Renal pelvis (tissue), 12 donors: ENCODE measurements around the gene CRYM. TPM values are rescaled to one million over a fixed set of nuclear protein-coding genes. Genes with fewer than 3 reads are reported as not detected.
"Not testable (repeated sequence)": the region's sequence is repeated elsewhere in the genome, so short reads cannot be mapped to it uniquely, and the experiment has no call there.

Experiments
- DNase-seq: peaks from one replicate; pipeline ENCODE4 v3.0.0-alpha.2; 2013
- long read RNA-seq, 16 experiments: transcript quantifications; one replicate each; lab custom pipeline, GENCODE V29; 2026
- polyA plus RNA-seq, 3 donors: library from polyadenylated mRNA; unstranded; fragments of 120-200 nt; gene quantifications; one replicate each; pipeline ENCODE4 v1.2.1, GENCODE V29; 2013; ENCODE audit not compliant: insufficient read length in 3 of 3

Gene CRYM
- 10 to 100 TPM; 10.8 to 12.0 (median 11.7) TPM for polyA plus RNA-seq
- long read RNA-seq, donor 1, partial matches to known transcripts, result 7 of 7 reads
- long read RNA-seq, donor 1, other reads (novel, unspliced or antisense), result 0 of 7 reads
- long read RNA-seq, donor 2, partial matches to known transcripts, result 13 of 13 reads
- long read RNA-seq, donor 2, other reads (novel, unspliced or antisense), result 0 of 13 reads
- long read RNA-seq, donor 3, partial matches to known transcripts, result 6 of 7 reads
- long read RNA-seq, donor 3, other reads (novel, unspliced or antisense), result 0 of 7 reads
- long read RNA-seq, donor 4, partial matches to known transcripts, result 10 of 11 reads
- long read RNA-seq, donor 4, other reads (novel, unspliced or antisense), result 0 of 11 reads
- long read RNA-seq, donor 5, partial matches to known transcripts, result 6 of 6 reads
- long read RNA-seq, donor 5, other reads (novel, unspliced or antisense), result 0 of 6 reads
- long read RNA-seq, donor 6, partial matches to known transcripts, result 8 of 8 reads
- long read RNA-seq, donor 6, other reads (novel, unspliced or antisense), result 0 of 8 reads
- long read RNA-seq, donor 7, partial matches to known transcripts, result 6 of 6 reads
- long read RNA-seq, donor 7, other reads (novel, unspliced or antisense), result 0 of 6 reads
- long read RNA-seq, donor 8, result 0 reads
- long read RNA-seq, donor 9, partial matches to known transcripts, result 27 of 27 reads
- long read RNA-seq, donor 9, other reads (novel, unspliced or antisense), result 0 of 27 reads
- long read RNA-seq, donor 10, partial matches to known transcripts, result 7 of 7 reads
- long read RNA-seq, donor 10, other reads (novel, unspliced or antisense), result 0 of 7 reads
- long read RNA-seq, donor 11, partial matches to known transcripts, result 0 of 5 reads
- long read RNA-seq, donor 11, other reads (novel, unspliced or antisense), result 5 of 5 reads
- long read RNA-seq, donor 12, result 0 reads
- long read RNA-seq, donor 13, result 0 reads
- long read RNA-seq, donor 14, result 0 reads
- long read RNA-seq, donor 15, result 0 reads
- long read RNA-seq, donor 16, partial matches to known transcripts, result 20 of 20 reads
- long read RNA-seq, donor 16, other reads (novel, unspliced or antisense), result 0 of 20 reads

DNA sequence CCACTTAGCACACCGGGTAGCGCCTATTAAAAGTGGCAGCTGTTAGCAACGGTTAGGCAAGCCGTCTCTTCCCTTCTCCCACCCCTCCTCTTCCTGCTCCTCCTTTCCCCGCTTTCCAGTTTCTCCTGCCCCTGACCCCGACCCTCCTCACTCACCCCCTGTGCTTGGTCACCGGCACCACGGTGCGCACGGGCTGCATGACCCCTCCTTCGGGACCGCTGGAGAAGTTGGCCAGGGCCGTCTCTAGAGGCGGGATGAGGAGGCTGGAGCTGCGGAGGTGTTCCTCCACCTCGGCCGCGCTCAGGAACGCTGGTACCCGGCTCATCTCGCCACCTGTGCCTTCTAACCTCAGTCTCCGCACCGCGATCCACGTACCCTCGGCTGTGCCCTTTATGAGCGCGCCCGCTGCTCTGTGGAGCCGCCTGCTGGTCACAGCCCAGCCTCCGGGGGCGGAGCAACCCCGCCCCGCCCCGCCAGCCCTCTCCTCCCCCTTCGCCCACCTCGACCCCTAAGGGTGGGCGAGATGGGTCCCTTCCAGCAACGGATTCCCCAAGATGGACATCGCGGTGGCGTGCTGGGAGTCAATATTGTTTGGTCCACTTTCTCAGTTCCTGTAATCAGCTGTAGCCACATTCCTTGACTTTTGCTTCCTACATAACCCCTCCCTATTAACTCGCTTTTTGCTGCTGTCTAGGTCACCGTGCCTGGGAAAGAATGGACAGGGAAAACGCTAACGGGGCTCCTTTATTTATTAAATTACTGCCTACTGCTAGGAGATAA lies at the start of gene CRYM:
CRYM (minus strand) TSS at position 364 of the 780 bp plus-strand sequence; CDS start at position 325, 39 bp downstream.
- no peak for DNase-seq

DNA sequence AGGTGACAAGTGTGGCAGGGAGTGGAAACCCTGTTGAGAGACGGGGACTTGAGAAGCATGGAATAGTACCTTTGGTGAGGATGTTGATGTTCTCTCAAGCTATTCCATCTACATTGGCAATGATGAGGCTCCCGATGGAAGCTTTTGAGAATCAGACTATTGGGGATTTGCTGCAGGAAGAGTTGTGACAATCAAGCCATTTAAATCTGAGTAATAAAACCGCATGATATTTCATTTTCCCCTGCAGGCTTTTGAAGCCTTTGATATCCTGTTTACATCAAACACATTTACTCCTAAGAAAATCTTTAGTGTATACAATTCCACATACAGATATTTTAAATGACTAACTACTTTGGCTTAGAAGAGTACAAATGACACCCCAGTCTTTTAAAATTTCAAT lies 49.0 kb upstream of the CRYM start:
- DNase-seq, result no peak

DNA sequence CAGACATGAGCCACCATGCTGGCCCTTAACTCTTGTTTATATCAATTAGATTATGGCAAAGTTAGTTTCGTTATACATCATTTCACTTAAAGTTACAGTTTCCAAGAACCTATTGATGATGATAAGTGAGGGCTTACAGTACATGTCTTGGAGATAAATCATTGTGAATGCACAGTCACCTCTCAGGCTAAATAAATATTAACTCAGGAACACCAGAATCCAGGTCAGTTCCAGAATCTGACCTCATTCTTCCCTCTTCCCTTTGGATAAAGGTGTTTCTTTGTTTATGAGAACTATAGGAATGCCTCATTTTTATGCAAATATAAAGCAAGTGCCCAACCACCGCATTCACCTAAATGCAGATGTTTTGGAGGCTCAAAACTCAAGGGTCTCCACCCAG lies 48.4 kb upstream of the CRYM start:
- DNase-seq, result no peak

DNA sequence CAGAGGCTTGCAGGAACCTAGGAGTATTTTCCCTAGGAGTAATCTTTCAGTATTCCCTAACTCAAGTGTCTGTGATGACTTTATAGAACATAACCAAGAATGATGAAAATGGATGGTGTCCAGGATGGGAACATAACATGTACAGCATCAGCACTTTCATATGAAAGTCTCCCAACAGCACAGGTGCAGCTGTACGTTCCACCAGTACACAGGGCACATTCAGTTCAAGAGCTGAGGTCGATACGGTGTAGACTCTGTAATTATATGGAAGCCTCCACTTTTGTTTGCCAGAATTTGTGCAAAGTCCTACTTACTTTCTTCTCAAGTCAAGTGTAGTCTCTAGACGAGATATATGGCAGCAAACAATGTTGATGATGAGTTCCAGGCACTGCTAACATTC lies 46.2 kb upstream of the CRYM start:
- DNase-seq, result no peak

DNA sequence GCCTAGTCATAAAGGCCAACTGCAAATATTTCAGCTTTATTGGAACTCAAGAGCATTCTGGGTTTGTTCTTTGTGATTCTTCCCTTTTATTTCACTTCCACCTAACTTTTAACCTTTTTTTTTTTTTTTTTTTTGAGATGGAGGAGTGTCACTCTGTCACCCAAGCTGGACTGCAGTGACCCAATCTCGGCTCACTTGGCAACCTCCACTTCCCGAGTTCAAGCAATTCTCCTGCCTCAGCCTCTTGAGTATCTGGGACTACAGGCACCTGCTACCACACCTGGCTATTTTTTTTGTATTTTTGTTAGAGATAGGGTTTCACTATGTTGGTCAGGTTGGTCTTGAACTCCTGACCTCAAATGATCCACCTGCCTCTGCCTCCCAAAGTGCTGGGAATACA lies 44.2 kb upstream of the CRYM start:
- not testable (repeated sequence) for DNase-seq

DNA sequence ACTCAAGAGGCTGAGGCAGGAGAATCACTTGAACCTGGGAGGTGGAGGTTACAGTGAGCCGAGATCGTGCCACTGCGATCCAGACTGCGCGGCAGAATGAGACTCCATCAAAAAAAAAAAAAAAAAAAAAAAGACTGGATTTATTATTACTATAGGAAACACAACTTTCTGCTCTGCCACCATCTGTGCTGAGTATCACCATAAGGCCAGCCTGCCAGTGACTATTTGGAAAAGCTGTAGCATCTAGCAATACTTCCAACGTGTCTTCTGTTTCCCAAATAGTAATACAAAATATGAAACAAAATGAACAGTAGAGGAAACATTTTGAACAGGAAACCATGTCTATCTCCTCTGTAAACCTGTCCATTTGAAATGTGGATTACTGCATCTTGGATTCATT lies 43.6 kb upstream of the CRYM start:
- DNase-seq, result no peak

DNA sequence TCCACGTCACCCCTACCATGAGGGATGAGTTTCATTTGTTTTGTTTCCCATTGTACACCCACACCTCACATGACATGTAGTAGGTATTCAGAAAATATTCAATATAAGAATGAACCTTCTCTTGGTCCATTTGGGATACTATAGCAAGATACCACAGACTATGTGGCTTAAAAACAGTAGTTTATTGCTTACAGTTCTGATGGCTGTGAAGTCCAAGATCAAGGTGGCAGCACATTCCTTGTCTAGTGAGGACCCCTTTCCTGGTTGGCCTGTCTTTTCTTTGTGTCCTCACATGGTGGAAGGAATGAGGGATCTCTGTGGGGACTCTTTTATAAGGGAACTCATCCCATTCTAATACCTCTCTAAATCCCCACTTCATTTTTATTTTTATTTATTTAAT lies 36.2 kb upstream of the CRYM start:
- no peak for DNase-seq

DNA sequence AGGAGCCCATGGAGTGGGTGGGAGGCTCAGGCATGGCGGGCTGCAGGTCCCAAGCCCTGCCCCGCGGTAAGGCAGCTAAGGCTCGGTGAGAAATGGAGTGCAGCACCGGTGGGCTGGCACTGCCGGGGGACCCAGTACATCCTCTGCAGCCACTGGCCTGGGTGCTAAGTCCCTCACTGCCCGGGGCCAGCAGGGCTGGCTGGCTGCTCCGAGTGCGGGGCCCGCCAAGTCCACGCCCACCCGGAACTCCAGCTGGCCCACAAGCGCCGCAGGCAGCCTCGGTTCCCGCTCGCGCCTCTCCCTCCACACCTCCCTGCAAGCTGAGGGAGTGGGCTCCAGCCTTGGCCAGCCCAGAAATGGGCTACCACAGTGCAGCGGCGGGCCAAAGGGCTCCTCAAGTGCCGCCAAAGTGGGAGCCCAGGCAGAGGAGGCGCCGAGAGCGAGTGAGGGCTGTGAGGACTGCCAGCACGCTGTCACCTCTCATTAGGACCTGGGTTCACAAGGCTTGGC lies 34.8 kb upstream of the CRYM start:
- DNase-seq, result not testable (repeated sequence)

DNA sequence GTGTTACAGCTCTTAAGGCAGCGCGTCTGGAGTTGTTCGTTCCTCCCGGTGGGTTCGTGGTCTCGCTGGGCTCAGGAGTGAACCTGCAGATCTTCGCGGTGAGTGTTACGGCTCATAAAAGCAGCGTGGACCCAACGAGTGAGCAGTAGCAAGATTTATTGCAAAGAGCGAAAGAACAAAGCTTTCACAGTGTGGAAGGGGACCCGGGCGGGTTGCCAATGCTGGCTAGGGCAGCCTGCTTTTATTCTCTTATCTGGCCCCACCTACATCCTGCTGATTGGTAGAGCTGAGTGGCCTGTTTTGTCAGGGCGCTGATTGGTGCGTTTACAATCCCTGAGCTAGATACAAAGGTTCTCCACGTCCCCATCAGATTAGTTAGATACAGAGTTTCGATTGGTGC lies 34.0 kb upstream of the CRYM start:
- DNase-seq, result not testable (repeated sequence)

DNA sequence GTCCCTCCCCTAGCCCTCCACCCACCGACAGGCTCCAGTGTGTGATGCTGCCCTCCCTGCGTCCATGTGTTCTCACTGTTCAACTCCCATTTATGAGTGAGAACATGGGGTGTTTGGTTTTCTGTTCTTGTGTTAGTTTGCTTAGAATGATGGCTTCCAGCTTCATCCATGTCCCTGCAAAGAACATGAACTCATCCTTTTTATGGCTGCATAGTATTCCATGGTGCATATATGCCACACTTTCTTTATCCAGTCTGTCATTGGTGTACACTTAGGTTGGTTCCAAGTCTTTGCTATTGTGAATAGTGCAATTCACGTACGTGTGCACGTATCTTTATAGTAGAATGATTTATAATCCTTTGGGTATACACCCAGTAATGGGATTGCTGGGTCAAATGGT lies 28.6 kb upstream of the CRYM start:
- DNase-seq, result not testable (repeated sequence)

DNA sequence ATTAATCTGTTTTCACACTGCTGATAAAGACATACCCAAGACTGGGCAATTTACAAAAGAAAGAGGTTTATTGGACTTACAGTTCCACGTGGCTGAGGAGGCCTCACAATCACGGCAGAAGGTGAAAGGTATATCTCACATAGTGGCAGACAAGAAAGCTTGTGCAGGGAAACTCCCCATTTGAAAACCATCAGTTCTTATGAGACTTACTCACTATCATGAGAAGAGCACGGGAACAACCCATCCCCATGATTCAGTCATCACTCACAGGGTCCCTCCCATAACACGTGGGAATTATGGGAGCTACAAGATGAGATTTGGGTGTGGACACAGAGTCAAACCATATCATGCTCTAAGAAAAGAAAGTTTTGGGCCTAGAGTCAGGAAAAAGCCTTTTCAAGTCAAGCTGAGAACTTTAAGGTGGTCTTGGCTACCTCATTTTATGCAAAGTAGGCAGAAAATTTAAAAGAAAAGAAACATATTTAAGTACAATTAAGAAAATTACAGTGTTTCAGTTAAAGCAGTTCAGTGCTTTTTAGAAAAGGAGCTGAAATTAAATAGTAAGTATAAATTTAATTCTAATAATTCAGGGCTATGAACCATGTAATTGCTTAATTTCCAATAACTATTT lies 24.9 kb upstream of the CRYM start:
- no peak for DNase-seq

DNA sequence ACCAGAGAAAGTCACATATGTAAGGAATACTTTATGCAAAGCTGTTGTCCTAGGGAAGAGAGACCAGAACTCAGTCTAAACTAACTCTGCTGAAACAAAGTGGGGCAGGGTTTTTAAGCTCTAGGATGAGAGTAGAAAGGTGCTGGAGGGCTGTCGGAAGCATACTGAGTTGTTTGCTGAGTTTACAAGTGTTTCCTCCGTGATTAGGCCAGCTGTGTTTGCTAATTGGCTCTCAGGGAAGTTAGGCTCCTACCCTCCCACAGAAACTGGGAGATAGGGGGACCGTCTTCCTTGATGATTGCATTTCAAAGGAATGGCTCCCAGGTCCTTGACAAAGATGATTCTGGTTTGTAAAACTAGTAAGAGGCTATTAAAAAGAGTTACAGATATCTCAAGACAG lies 24.4 kb upstream of the CRYM start:
- no peak for DNase-seq

DNA sequence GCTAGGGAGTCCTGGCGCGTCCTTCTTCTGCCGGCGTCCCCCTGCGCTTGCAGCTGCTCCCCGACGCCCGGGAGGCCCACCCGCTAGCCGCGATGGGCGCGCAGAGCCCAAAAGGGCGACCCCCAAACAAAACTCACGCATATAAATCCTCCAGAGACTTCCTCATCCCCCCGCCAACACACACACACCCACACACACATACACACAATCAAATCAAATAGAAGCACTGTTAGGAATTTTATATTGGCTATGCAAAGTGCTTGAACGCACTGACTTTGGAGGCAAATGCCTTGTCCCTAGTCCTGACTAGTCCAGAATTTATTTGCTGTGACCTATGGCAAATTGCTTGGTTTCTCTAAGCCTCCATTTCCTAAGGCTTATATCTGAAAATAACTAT lies 23.8 kb upstream of the CRYM start:
- no peak for DNase-seq

DNA sequence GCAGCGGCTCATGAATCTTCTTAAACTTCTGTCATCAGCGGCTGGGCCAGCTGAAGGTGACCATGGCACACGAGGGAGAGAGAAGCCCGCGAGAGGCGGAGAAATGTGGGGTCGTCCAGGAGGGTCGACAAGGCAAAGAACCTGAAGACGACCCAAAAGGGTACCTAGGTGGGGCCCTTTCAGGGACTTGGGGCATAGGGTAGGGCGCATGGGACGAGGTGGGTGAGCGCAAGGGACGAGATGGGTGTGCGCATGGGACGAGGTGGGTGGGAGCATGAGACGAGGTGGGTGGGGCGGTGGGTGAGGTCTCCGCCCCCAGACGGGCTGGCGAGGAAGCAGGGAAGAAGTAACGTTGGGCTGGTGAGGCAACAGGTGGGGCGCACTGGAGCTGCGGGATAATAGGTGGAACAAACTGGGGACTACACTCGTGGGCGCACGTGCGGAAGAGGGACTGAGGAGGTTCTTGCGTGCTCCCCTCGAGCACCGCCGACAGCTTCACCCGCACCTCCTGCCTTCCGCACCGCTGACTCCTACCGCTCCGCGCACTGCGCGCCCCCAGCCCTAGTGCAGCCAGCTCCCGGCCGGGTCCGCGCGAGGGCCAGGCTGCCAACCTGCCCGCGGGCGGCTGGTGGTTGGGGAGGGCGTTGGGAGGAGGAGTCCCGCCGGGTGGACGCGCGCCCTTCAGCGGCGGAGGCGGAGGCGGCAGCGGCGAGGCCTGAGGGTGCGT lies 23.2 kb upstream of the CRYM start:
- DNase-seq, result no peak

DNA sequence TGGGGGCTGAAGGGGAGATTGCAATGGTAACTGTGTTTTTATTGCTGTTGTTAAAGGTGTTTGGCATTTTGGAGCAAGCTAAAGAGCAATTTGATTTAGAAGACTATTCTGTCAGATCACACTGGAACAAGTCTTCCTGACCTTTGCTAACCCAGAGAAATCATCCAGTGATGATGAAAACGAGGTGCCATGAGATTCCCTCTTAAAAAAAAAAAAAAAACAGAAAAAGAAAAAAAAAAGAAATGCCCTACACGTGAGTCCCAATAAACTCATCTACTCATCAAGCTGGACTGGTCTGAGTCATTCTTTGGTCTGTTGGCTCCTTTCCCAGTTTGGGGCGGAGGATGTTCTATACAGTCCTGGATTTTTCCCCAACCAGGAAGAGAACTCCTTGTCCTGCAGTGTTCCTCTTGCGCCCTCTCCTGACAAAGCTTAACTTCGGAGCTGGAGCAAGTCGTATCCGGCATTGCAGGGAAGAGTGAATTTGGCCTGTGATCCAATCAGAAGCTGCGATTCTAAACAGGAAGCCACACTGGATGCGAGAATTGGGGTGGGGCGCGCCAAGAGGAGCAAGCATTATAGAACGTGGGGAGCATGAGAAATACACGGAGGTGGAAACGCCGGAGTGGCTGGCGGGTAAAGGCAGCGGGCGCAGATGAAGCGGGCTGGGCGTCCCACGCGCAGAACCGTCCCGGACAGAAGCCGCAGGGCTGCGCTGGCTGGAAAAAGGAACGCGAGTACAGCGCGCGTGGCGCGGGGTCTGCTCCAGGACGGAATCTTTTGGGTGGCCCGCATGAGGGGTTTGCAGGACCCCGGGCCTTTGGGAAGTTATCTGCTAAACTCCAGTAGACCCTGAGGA lies 22.4 kb upstream of the CRYM start:
- peak; percentile 98 for DNase-seq

DNA sequence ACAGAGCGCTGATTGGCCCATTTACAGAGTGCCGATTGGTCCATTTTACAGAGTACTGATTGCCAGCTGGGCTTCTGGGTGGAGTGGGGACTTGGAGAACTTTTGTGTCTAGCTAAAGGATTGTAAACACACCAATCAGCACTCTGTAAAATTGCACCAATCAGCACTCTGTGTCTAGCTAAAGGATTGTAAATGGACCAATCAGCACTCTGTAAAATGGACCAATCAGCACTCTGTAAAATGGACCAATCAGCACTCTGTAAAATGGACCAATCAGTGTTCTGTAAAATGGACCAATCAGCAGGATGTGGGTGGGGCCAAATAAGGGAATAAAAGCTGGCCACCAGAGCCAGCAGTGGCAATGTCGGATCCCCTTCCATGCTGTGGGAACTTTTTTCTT lies 11.7 kb upstream of the CRYM start:
- DNase-seq, result not testable (repeated sequence)

DNA sequence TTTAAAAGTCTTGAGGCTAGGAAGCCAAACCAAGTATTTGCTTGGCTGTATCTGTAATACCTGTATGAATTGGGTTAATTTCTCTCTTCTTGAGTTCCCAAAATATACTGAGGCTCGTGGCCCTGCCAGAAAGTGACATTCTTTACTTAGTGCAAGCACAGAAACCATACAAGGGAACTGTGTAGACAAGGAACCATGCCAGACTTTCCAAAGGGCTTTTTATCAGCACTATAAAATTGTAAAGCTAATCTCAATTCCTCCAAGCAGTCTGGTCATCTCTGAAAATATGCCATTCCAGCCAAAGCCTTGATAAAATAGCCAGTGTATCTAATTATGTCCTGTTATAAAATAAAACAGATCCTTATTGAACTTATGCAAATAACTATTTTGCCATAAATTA lies 7.2 kb upstream of the CRYM start:
- DNase-seq, result no peak

DNA sequence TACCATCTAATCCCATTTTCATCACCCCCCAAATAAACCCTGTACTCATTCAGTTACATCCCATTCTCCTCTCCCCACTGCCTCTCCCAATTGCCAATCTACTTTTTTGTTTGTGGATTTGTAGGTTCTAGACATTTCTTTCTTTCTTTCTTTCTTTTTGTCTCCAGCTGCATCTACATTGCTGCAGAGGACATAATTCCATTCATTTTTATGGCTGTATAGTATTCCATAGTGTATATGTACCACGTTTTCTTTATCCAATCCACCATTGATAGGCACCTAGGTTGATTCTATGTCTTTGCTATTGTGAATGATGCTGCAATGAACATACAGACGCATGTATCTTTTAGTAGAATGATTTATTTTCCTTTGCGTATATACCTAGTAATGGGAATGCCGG lies 6.3 kb upstream of the CRYM start:
- no peak for DNase-seq
